HG03469 (cell line): ENCODE results near the gene ABCF2.

Experiments used
- ATAC-seq: cut with Tn5 transposase; IDR thresholded peaks from one replicate; pipeline ENCODE4 v1.9.1; 2021; ENCODE audit warnings: mild to moderate bottlenecking, moderate library complexity, moderate number of reproducible peaks; ENCODE audit not compliant: unreplicated experiment

ABCF2 gene

DNA sequence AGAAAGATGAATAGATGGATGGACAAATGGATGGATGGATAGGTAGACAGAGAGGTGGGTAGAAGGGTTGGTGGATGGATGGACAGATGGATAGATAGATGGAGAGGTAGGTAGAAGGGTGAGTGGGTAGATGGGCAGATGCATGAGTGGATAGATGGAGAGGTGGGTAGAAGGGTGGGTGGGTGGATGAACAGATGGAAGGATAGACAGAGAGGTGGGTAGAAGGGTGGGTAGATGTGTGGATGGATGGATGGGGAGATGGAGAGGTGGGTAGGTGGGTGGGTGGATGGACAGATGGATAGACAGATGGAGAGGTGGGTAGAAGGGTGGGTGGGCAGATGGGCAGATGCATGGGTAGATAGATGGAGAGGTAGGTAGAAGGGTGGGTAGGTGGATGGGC, 29.1 kb downstream of the ABCF2 start:
- ATAC-seq, result no peak

DNA sequence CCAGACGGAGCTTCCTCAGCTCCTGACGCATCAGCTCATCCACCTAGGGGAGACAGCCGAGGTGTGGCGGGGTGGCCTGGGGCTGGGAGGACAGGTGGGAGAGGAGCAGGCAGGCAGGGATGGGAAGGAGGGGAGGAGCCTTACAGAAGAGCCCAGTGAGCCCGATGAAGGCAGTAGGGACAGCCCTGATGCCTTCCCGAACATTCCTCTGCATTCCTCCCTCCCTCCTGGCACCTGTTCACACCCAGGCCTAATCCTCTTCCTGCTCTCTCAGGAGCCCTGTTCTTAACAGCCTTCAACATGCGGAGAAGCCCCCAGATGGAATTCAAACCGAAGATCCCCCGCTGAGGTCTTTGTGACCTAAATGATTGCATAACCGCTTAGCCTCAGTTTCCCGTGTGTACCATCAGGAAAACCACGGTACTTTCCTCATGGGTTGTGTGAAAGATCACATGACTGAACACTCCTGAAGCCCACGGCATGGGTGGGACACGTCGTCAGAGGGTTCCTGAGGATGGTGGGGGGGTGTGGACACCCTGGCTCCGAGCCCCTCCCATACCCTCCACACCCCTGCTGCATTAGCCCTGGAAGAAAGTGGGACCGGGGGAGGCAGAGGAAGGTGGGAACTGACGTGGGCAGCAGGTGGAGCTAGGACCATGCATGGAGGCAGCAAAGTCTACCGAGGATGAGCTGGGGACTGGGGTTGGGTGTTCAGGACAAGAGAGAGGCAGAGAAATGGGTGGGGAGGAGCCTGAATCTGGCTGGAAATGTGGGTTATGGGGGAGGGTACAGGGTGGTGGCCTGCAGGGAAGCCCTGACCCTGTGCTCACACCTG, 31.2 kb downstream of the ABCF2 start:
- ATAC-seq, result no peak

DNA sequence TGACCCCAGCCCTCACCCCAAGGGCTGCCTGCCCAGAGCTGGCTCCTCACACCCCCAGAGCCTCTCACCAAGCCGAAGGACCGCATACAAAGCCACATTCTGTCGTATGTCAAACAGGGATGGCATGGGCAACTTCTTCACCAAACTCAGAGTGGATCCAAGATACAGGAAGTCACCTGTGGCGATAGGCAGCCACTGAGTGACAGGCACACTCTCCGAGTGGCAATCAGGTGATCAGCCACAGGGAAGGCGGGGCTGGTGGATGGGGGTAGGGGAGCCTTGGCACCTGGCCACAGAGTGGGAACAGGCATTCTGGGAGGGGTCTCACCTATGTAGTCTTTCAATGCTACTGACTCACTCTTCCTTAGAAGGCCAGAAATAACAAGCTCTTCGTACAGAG, 32.8 kb downstream of the ABCF2 start:
- ATAC-seq, result no peak

DNA sequence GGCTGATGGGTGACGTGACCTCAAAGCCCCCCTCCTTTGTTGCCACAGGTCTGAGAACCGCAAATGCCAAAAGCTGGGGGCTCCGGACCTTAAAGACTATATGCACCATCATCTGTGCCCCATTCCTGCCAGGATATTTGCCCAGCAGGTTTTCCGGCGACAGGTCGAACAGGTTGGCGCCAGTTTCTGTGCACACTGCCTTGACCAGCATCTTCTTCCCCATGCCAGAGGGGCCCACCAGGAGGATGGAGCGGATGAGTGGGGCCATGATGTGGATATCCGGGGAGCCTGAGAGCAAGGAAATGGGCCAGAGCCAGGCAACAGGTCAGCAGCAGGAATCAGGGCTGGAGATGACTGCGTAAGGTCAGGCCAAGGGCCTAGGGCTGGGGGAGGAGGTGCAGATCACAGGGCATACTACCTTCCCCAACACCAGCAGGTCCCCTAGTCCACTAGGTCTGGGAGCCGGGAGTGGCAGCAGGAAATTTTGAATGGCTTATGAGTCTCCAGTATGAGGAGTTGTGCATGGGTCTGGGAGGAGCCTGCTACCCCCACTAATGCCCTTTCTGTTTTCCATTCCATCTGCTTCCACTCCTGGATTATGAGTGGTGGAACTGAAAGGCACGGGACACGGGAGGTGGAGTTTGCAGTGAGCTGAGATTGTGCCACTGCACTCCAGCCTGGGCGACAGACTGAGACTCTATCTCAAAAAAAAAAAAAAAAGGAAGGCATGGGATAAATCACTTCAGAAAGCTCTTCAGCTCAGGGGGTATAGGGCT, 33.6 kb downstream of the ABCF2 start:
- ATAC-seq, result no peak

DNA sequence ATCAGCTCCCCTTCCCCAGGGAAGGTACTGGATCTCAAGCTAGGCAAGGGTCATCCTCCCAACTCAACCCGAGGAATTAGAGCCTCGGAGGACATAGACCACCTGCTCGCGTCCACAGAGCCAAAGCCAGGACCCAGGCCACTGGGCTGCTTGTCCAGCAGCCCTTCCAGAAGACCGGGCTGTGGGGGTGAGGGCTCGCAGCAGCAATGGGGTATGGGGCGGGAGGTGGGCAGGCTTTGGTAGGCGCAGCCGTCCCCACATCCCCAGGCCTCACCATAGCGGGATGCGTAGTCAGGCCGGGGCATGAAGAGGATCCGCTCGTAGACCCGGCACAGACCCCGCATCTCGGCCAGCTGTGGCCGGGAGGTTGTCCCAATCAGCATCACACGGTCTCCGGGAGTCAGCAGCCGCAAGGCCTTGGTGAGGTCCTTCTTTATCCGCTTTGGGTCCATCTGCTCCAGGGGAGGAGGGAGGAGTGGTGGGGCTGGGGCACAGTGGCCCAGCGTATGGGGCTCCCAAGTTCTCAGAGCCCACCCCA, 34.9 kb downstream of the ABCF2 start:
- no peak for ATAC-seq

- ATAC-seq, result no peak
Observed at GRCh38 chr7:151191544-151191943, 35.5 kb downstream of the ABCF2 start.

DNA sequence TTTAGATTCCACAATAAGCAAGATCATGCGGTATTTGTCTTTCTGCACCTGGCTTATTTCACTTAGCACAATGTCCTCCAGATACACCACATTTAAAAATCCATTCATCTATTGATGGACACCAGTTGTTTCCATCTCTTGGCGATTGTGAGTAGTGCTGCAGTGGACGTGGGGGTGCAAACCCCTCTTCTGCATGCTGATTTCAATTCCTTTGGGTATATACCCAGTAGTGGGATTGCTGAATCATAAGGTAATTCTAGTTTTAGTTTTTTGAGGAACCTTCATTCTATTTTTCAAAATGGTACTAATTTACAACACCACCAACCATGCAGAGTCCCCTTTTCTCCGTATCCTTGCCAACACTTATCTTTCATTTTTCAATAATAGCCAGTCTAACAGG, 38.0 kb downstream of the ABCF2 start:
- no peak for ATAC-seq

DNA sequence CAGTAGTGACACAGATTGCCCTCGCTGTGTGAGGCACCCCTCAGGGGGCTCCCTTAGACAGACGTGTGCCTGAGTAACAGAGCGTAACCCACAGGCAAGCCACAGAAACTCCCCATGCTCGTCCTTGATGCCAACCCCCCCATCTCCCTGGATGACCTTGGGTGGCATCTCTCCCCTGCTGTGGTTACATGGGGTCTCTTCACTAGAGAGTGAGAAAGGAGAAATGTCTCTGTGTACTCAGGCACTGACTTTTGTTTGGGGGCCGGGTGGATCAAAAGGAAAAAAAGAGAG, 38.8 kb downstream of the ABCF2 start:
- no peak for ATAC-seq

- no peak for ATAC-seq
Observed at GRCh38 chr7:151187409-151188251, 39.4 kb downstream of the ABCF2 start.

GRCh38 chr7:151186640-151187408, 40.2 kb downstream of the ABCF2 start, which contains the start of gene ASB10:
TSS of gene ASB10 (minus strand) at chr7:151187250. CDS start at chr7:151187130, 120 bp downstream.
- no peak for ATAC-seq

- no peak for ATAC-seq
Observed at GRCh38 chr7:151185762-151186639, 41.0 kb downstream of the ABCF2 start.

GRCh38 chr7:151181011-151181431, 46.0 kb downstream of the ABCF2 start:
- ATAC-seq, result no peak

- ATAC-seq, result no peak
Observed at GRCh38 chr7:151179946-151180345, 47.1 kb downstream of the ABCF2 start.

DNA sequence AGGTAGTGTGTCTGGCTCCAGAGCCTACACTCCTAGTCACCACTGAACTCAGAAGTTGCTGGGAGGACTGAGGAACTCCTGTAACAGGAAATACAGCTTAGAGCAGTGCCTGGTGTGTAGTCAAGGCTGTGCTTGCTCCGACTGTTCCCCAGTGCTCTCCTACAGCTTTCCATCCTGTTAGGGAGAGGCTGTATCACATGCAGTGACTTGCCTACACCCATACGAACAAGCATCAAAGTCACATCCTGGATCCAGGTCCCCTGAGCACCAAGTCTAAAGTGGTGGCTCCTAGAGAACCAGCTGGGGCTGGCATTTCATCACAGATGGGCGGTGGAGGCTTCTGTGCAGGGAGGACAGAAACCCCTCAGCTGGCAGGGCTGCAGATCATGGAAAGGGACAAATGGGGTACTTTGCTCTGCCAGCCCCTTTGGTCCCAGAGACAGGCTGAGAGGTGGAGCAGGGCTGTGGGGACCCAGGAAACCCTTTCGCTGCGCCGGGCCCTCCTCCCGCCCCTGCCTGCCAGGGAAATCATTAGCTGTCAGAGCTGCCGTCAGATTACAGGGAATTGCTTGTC, 47.6 kb downstream of the ABCF2 start:
- no peak for ATAC-seq

DNA sequence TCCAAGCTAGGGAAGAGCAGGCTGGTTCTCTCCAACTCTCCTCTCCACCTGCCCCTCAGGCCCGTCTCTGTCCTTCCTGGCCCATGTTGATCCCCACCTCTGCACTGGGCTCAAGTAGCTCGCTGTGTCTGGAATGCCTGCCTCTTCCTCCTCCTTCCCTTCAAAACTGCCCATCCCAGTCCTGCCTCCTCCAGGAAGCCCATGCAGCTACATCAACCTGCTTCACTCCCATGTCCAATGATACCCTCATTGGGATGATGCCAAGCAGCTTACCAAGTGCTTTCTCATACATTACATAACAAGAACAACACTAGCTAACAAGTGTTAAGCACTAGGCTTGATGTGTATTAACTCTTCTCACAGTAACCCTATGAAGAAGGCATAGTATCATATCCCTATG, 48.2 kb downstream of the ABCF2 start:
- no peak for ATAC-seq

DNA sequence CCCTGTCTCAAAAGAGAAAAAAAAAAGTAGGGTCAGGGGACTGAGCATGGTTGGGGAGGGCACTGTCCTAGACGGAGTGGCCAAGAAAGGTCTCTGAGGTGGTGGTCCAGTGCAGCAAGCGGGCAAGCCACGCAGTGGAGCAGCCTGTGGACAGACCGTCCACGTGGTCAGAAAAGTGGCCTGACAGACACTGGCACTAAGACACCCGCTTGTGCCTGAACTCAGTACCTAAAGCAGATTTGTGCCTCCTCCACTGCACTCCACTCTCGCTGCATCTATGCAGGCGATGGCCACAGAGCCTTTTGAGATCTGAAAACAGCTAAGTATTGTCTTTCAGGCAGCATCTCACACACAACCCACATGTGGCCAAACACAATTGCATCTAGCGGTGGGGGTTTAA, 48.8 kb downstream of the ABCF2 start:
- ATAC-seq, result no peak

DNA sequence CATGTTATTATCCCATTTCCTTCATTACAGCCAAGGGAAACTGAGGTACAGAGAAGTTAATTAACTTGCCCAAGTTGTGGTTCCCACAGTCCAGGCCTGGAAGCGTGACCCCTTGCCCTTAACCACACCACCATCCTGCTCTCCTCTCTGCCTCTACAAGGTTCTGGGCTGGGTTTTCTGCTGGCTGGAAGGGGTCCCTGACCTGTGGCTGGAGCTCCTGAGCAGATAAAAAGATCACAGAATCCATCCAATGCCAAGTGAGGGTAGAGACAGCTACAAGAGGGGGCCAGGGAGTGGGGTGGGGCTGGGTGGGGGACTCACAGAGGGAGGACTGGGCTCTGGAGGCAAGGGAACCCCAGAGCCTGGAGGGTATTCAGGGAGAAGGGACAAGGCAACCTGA, 49.7 kb downstream of the ABCF2 start:
- ATAC-seq, result no peak

DNA sequence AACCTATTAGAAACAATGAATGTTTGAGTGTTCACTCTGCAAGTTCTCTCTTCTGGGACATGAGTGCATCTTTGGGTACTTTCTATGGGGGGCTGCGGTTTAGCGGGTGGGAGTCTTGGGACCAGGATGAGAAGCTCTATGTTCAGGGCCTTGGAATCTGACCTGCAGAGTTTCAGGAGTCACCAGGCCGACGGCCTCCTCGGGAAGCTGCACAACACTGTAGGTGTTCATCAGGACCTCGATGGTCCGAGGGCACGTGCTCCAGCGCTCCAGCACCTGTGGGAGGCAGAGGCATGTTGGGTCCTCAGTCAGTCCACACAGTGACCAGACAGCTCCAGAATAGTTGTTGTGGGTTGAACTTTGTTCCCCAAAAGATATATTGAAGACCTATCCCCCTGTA, 50.6 kb downstream of the ABCF2 start:
- no peak for ATAC-seq

GRCh38 chr7:151175793-151176311, 51.2 kb downstream of the ABCF2 start:
- ATAC-seq, result no peak
